HUDEP-2 (cell line): ENCODE measurements around the gene COL18A1.

ENCODE experiments used
- DNase-seq, 76 experiments: peaks; one replicate each; lab custom pipeline; 2025; ENCODE audit not compliant: unreplicated experiment in 76 of 76; lab: John Stamatoyannopoulos, UW

Gene COL18A1

GRCh38 chr21:45539046-45539795, 134.3 kb downstream of the COL18A1 start:
- no peak for DNase-seq

- no peak for DNase-seq
Observed at GRCh38 chr21:45539796-45540600, 135.0 kb downstream of the COL18A1 start.

GRCh38 chr21:45540601-45540970, 135.6 kb downstream of the COL18A1 start:
- no peak for DNase-seq

- DNase-seq: peak in 72 of 76 experiments; percentile 56 to 92 (median 83)
Observed at GRCh38 chr21:45541221-45542039, 136.5 kb downstream of the COL18A1 start.

GRCh38 chr21:45542242-45542666, 137.3 kb downstream of the COL18A1 start, which contains the start of gene SLC19A1:
TSS of gene SLC19A1 (minus strand) at chr21:45542440. CDS start at chr21:45537959, 4,481 bp downstream.
- peak in 55 of 76 experiments; percentile 12 to 80 (median 57) for DNase-seq

GRCh38 chr21:45542667-45543370, 137.9 kb downstream of the COL18A1 start:
- DNase-seq: no peak

- no peak for DNase-seq
Observed at GRCh38 chr21:45543371-45543709, 138.4 kb downstream of the COL18A1 start.

GRCh38 chr21:45543710-45544448, 138.9 kb downstream of the COL18A1 start:
- DNase-seq: no peak

GRCh38 chr21:45544449-45545235, 139.7 kb downstream of the COL18A1 start:
- DNase-seq: no peak

GRCh38 chr21:45545236-45545570, 140.2 kb downstream of the COL18A1 start:
- no peak for DNase-seq

- no peak for DNase-seq
Observed at GRCh38 chr21:45545691-45546531, 140.9 kb downstream of the COL18A1 start.

- no peak for DNase-seq
Observed at GRCh38 chr21:45546636-45547544, 141.9 kb downstream of the COL18A1 start.

GRCh38 chr21:45547545-45547900, 142.6 kb downstream of the COL18A1 start:
- no peak for DNase-seq

GRCh38 chr21:45548711-45549491, 143.9 kb downstream of the COL18A1 start:
- no peak for DNase-seq

GRCh38 chr21:45549626-45550463, 144.9 kb downstream of the COL18A1 start:
- no peak for DNase-seq
